ENCODE data around the gene GNAS.

Gene GNAS

DNA sequence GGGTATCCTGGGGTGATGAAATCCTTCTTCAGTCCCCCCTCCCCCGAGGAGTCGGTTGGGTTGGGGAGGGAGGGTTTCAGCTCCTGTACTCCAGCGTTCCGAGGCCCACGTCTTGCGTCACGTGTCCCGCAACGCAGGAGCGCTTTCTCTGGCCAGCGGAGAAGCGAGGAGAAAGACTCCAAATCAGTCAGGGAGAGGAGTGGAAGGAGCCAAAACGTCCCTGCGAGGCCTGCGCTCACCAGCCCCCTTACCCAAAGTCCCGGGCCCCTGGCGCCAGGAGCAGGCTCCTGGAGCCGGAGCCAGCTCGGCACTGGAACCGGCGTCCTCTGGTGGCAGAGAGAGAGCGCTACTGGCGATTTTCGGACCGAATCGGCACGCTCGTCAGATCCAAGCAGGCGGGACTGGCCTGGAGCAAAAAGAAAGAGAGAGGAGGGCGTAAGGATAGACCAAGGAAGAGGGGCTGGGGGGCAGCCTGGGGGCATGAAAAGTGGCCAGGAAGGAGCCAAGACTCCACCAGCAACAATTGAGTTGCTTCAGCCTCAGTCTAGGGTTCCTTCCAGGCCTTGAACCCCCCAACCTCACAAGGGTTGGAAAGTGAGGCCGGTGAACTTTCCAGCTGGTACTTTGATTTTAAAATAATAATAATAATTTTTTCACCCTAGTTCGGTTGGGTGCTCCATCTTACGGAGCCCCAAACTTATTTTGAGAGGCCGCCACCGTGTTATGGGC is at the start of gene GNAS:
GNAS (plus strand) TSS at position 174 of the 729 bp plus-strand sequence.
- TF ChIP-seq, protein P1, sequence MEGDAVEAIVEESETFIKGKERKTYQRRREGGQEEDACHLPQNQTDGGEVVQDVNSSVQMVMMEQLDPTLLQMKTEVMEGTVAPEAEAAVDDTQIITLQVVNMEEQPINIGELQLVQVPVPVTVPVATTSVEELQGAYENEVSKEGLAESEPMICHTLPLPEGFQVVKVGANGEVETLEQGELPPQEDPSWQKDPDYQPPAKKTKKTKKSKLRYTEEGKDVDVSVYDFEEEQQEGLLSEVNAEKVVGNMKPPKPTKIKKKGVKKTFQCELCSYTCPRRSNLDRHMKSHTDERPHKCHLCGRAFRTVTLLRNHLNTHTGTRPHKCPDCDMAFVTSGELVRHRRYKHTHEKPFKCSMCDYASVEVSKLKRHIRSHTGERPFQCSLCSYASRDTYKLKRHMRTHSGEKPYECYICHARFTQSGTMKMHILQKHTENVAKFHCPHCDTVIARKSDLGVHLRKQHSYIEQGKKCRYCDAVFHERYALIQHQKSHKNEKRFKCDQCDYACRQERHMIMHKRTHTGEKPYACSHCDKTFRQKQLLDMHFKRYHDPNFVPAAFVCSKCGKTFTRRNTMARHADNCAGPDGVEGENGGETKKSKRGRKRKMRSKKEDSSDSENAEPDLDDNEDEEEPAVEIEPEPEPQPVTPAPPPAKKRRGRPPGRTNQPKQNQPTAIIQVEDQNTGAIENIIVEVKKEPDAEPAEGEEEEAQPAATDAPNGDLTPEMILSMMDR (IDR thresholded peaks at IDR 0.05; ENCODE audit: low read depth, low read length), result peak; percentile 53
- H3K4me3 ChIP-seq (ENCODE audit: low read depth, low read length), result peak within 1 kb of the TSS; percentile 30; the same call in 1 of the 2 replicates

DNA sequence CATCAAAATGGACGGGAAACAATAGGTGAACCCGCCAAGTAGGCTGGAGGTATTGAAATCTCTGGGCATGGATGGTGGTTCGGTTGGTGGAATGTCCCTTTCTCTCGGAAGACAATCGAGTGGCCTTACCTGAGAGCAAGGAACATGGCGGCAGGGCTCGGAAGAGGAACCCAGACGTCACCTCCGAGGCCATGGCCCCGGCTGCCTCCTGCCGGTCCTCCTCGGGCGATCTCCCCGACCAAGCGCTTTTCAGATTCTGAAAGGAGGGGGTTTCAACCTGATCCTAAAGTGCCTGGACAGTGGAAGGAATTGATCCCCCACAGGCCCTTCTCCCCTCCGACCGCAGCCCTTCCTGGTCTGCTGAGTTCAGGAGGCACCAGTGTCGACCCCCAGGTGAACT is 49.0 kb upstream of the GNAS start:
- no peak overlapping the region for H3K4me3 ChIP-seq (ENCODE audit: low read depth, low read length)
- TF ChIP-seq, protein P1 (IDR thresholded peaks at IDR 0.05; ENCODE audit: low read depth, low read length), result no peak

- TF ChIP-seq, protein P1 (IDR thresholded peaks at IDR 0.05; ENCODE audit: low read depth, low read length), result no peak
Measured at GRCh38 chr20:58807801-58808200, 44.7 kb upstream of the GNAS start.

GRCh38 chr20:58808271-58809046 is 44.1 kb upstream of the GNAS start:
- TF ChIP-seq, protein P1 (IDR thresholded peaks at IDR 0.05; ENCODE audit: low read depth, low read length), result no peak
- H3K4me3 ChIP-seq (ENCODE audit: low read depth, low read length), result no peak overlapping the region

More at GRCh38 chr20:58807801-58808200, 44.7 kb upstream of the GNAS start:
- H3K4me3 ChIP-seq (ENCODE audit: low read depth, low read length), result no peak overlapping the region

DNA sequence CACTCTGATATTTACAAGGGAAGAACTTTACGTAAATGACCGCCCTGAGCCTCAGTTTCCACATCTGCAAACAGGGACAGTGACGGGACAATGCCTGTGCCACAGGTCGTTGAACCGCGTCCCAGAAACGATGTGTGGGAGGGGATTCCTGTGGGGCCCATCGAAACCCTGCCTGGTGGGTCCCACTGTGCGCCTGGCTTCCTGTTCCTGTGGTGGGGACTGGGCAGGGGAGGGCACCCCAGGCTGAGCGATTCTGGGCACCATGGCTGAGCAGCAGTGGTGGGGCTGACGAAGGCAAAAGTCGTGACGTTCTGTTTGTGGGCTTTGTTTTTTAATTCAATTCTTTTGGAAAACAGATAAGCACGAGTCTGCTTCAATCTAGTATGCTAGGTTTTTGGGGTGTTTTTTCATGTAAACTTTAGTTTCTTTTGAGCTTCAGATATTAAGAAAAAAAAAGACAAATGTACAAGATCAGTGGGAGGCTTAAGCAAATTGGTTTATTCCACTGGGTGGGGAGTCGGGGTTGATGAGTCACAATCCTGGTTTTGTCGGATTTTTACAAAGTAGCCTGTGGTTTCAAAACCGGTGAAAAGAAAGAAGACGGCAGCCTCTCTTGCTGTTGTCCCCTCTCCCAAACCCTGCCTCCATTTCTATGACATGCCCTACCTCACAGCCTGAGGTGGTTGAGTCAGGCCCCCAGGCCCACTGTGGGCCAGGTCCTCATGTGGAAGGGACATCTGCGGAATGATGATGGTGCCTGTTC is 42.2 kb upstream of the GNAS start:
- H3K4me3 ChIP-seq (ENCODE audit: low read depth, low read length), result no peak overlapping the region
- TF ChIP-seq, protein P1 (IDR thresholded peaks at IDR 0.05; ENCODE audit: low read depth, low read length), result no peak

GRCh38 chr20:58810879-58811250 is 41.7 kb upstream of the GNAS start:
- TF ChIP-seq, protein P1 (IDR thresholded peaks at IDR 0.05; ENCODE audit: low read depth, low read length), result no peak
- H3K4me3 ChIP-seq (ENCODE audit: low read depth, low read length), result no peak overlapping the region

Measured in WI38 (cell line).